ENCODE measurements around the gene EYA2.

The EYA2 gene, protein sequence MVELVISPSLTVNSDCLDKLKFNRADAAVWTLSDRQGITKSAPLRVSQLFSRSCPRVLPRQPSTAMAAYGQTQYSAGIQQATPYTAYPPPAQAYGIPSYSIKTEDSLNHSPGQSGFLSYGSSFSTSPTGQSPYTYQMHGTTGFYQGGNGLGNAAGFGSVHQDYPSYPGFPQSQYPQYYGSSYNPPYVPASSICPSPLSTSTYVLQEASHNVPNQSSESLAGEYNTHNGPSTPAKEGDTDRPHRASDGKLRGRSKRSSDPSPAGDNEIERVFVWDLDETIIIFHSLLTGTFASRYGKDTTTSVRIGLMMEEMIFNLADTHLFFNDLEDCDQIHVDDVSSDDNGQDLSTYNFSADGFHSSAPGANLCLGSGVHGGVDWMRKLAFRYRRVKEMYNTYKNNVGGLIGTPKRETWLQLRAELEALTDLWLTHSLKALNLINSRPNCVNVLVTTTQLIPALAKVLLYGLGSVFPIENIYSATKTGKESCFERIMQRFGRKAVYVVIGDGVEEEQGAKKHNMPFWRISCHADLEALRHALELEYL

DNA sequence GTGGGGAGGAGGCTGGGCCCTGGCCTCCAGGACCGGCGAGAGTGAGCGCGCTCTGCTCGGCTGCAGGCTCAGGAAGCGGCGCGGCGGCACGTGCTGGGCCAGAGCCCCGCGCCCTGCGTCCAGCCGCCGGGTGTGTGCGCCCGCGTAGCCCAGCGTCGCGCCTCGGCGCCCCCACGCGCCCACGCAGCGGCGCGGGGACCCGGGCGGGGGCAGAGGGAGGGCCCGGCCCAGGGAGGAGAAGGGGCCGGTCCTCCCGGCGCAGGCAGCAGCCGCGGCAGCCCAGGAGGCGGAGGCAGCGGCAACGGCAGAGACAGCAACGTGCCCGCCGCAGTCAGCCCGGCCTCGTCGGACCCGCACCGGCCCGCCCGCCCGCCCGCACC, at the start of gene EYA2:
Gene EYA2 (plus strand): TSS at position 265 of the 380 bp plus-strand sequence. CDS start 95,168 bp downstream, outside the sequence.
- TF ChIP-seq, protein P1, sequence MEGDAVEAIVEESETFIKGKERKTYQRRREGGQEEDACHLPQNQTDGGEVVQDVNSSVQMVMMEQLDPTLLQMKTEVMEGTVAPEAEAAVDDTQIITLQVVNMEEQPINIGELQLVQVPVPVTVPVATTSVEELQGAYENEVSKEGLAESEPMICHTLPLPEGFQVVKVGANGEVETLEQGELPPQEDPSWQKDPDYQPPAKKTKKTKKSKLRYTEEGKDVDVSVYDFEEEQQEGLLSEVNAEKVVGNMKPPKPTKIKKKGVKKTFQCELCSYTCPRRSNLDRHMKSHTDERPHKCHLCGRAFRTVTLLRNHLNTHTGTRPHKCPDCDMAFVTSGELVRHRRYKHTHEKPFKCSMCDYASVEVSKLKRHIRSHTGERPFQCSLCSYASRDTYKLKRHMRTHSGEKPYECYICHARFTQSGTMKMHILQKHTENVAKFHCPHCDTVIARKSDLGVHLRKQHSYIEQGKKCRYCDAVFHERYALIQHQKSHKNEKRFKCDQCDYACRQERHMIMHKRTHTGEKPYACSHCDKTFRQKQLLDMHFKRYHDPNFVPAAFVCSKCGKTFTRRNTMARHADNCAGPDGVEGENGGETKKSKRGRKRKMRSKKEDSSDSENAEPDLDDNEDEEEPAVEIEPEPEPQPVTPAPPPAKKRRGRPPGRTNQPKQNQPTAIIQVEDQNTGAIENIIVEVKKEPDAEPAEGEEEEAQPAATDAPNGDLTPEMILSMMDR (conservative IDR thresholded peaks at IDR 0.05) = peak; percentile 21
- peak; percentile 70 for TF ChIP-seq ZFX (IDR thresholded peaks at IDR 0.05)
- peak within 1 kb of the TSS; percentile 62 for H3K27ac ChIP-seq

DNA sequence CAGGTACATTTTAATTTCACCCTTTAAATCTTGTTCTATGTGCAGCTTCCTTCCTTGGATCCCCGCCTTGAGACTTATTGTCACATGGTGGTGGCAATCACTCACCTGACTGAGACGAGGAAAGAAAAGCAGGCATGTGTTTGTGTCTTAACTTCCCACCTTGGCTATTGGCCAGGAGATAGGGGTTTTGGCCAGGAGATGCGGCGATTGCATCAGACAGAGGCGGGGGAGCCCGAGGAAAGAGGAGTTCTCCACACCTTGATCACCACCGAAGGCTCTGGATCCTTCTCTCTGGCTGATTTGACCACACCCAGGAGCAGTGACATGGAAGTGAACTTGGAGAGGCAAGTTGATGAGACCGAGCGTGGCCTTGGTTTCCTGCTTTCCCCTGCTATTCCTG, 49.7 kb upstream of the EYA2 start:
- no peak for TF ChIP-seq ZFX (IDR thresholded peaks at IDR 0.05)
- TF ChIP-seq, protein P1 (conservative IDR thresholded peaks at IDR 0.05) = no peak
- H3K27ac ChIP-seq = no peak overlapping the region

DNA sequence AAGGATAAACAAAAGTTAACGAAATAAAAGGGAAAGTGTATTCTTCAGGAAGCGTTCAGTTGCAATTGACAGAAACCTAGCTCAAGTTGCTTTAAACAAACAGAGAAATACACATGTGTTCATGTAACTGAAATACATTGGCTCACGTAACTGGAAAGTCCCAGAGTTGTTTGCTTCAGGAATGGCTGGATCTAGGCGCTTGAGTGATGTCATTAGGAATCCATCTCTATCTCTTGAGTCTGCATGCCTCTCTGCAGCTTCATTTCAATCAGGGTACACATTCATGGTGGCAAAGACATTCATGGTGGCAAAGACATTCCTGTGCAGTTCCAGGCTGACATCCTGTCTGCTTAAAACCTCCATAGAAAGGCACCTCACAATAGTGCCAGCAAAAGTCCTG, 45.4 kb upstream of the EYA2 start:
- TF ChIP-seq ZFX (IDR thresholded peaks at IDR 0.05) = no peak
- TF ChIP-seq, protein P1 (conservative IDR thresholded peaks at IDR 0.05) = no peak
- no peak overlapping the region for H3K27ac ChIP-seq

DNA sequence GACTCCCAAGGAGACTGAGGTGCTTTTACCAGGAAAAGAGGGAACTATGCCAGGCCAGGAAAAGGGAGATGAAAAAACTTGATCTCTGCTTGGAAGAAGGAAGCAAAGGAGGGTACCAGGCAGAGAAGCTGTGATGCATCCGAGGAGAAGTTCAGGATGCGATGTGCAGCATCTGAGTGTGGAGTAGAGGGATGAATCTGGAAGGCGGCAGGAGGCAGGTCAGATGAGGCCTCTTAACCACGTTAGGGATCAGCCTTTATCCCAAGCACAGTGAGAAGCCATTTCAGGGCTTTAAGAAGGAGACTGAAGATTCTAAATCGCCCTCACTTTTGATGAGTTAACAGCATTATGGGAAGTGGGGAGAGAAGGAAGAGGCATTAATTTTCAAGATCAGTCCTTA, 44.9 kb upstream of the EYA2 start:
- TF ChIP-seq, protein P1 (conservative IDR thresholded peaks at IDR 0.05) = no peak
- TF ChIP-seq ZFX (IDR thresholded peaks at IDR 0.05) = no peak
- no peak overlapping the region for H3K27ac ChIP-seq

- H3K27ac ChIP-seq = no peak overlapping the region
- TF ChIP-seq ZFX (IDR thresholded peaks at IDR 0.05) = no peak
- TF ChIP-seq, protein P1 (conservative IDR thresholded peaks at IDR 0.05) = no peak
Measured at GRCh38 chr20:46850416-46850815, 44.2 kb upstream of the EYA2 start.

GRCh38 chr20:46850896-46851295, 43.7 kb upstream of the EYA2 start:
- TF ChIP-seq ZFX (IDR thresholded peaks at IDR 0.05) = no peak
- TF ChIP-seq, protein P1 (conservative IDR thresholded peaks at IDR 0.05) = no peak
- H3K27ac ChIP-seq = no peak overlapping the region

DNA sequence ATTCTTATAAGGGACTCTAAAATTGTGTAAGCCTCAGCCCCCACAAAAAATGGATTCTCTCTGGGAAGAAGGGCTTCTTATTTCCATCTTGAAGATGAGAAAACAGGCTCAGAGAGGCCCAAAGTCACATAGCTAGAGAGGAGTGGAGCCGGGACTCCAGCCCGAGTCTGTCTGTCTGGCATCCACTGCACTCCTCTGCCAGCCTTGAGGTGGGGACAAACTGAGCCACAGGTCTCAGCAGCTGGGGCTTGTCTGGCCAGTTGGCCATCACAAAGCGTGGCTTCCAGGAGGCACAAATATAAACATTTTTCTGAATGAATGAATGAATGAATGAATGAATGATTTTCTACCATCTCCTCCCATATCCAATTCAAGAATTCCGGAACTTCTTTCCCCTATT, 42.9 kb upstream of the EYA2 start:
- no peak for TF ChIP-seq ZFX (IDR thresholded peaks at IDR 0.05)
- TF ChIP-seq, protein P1 (conservative IDR thresholded peaks at IDR 0.05) = no peak
- H3K27ac ChIP-seq = no peak overlapping the region

All from C4-2B (cell line).